Measurements from ENCODE around the gene AQP12B. TPM values are rescaled to one million over a fixed set of nuclear protein-coding genes. Genes with fewer than 3 reads are reported as not detected.

The AQP12B gene
- total RNA-seq, 3 donors from 2014 or later: not detected

GRCh38 chr2:240630771-240631547 lies 51.7 kb downstream of the AQP12B start:
- Histone ChIP-seq H3K4me3 (no peak overlapping the region), H3K27ac (no peak overlapping the region), H3K36me3 (no peaks in the 10 kb centered on the region), H3K4me1 (no peaks in the 10 kb centered on the region), H3K27me3 (no peaks in the 10 kb centered on the region), H3K9me3 (peaks cover 8 to 22% of the 10 kb centered on the region in 2 donors)
- no peak for TF ChIP-seq CTCF (IDR thresholded peaks at IDR 0.05)
- no peak for TF ChIP-seq POLR2A (IDR thresholded peaks at IDR 0.05)
- no peak for TF ChIP-seq POLR2AphosphoS5 (IDR thresholded peaks at IDR 0.05)
- intact Hi-C loops (cut with DNase I; ENCODE audit: low total_unique reads): no loop called here
- DNase-seq (ENCODE audit: low spot score in 2 of 2): no peak

GRCh38 chr2:240629968-240630770 lies 52.5 kb downstream of the AQP12B start:
- DNase-seq (ENCODE audit: low spot score in 2 of 2): peak in 1 of 2 donors; percentile 47
- H3K4me1 ChIP-seq: no peaks in the 10 kb centered on the region
- H3K4me3 ChIP-seq: no peak overlapping the region
- H3K27me3 ChIP-seq: no peaks in the 10 kb centered on the region
- peaks cover 8 to 22% of the 10 kb centered on the region in 2 donors for H3K9me3 ChIP-seq
- H3K27ac ChIP-seq: no peak overlapping the region
- H3K36me3 ChIP-seq: no peaks in the 10 kb centered on the region
- intact Hi-C loops (cut with DNase I; ENCODE audit: low total_unique reads): no loop called here
- TF ChIP-seq CTCF (IDR thresholded peaks at IDR 0.05) (no peak), POLR2A (IDR thresholded peaks at IDR 0.05) (no peak), POLR2AphosphoS5 (IDR thresholded peaks at IDR 0.05) (no peak)

- no peak for TF ChIP-seq POLR2A (IDR thresholded peaks at IDR 0.05)
- TF ChIP-seq CTCF (IDR thresholded peaks at IDR 0.05): no peak
- TF ChIP-seq POLR2AphosphoS5 (IDR thresholded peaks at IDR 0.05): no peak
- DNase-seq (ENCODE audit: low spot score in 2 of 2): no peak
- Histone ChIP-seq H3K4me3 (no peak overlapping the region), H3K36me3 (no peaks in the 10 kb centered on the region), H3K9me3 (peaks cover 8 to 19% of the 10 kb centered on the region in 2 donors), H3K27me3 (no peaks in the 10 kb centered on the region), H3K4me1 (no peaks in the 10 kb centered on the region), H3K27ac (no peak overlapping the region)
- intact Hi-C loops (cut with DNase I; ENCODE audit: low total_unique reads): no loop called here
These were observed 53.1 kb downstream of the AQP12B start for GRCh38 chr2:240629619-240629967.

- no peak for TF ChIP-seq CTCF (IDR thresholded peaks at IDR 0.05)
- TF ChIP-seq POLR2A (IDR thresholded peaks at IDR 0.05): no peak
- no peak for TF ChIP-seq POLR2AphosphoS5 (IDR thresholded peaks at IDR 0.05)
- Histone ChIP-seq H3K4me3 (no peak overlapping the region), H3K4me1 (no peaks in the 10 kb centered on the region), H3K9me3 (peaks cover 5 to 13% of the 10 kb centered on the region in 2 donors), H3K36me3 (no peaks in the 10 kb centered on the region), H3K27ac (no peak overlapping the region), H3K27me3 (no peaks in the 10 kb centered on the region)
- intact Hi-C loops (cut with DNase I; ENCODE audit: low total_unique reads): no loop called here
- DNase-seq (ENCODE audit: low spot score in 2 of 2): peak in 1 of 2 donors; percentile 44
These were observed 53.7 kb downstream of the AQP12B start for GRCh38 chr2:240628808-240629618.
